GM23338 (cell line): ENCODE data around the gene CBFA2T2.

ENCODE experiments used
- CREB1 ChIP-seq: fragments of 250-450 bp; sonication (Bioruptor Pico); IDR thresholded peaks from 2 replicates; pipeline ENCODE4 v1.5.0; 2020; ENCODE audit warnings: low read depth, mild to moderate bottlenecking, moderate library complexity
- CTCF ChIP-seq, 2 experiments: fragments of 200-600 bp in 1 of 2; sonication (generic) in 1 of 2; conservative IDR thresholded peaks; 2 replicates each; pipeline versions ENCODE4 v1.5.1 to v1.6.1; 2016 to 2017; ENCODE audit warnings: antibody characterized with exemption in 2 of 2, low read depth in 2 of 2, mild to moderate bottlenecking in 2 of 2, moderate library complexity in 1 of 2
- ETS1 ChIP-seq: IDR thresholded peaks from 2 replicates; pipeline ENCODE4 v1.6.1; 2016; ENCODE audit warnings: antibody characterized with exemption
- EZH2 ChIP-seq: fragments of 200-600 bp; sonication (generic); IDR thresholded peaks from one replicate; pipeline ENCODE4 v1.8.0; 2017; ENCODE audit warnings: antibody characterized with exemption, mild to moderate bottlenecking, low read depth; ENCODE audit not compliant: unreplicated experiment
- EZH2phosphoT487 ChIP-seq: fragments of 200-600 bp; sonication (generic); IDR thresholded peaks from one replicate; pipeline ENCODE4 v1.8.1; 2018; ENCODE audit warnings: antibody characterized with exemption; ENCODE audit not compliant: unreplicated experiment
- JUNB ChIP-seq: IDR thresholded peaks from one replicate; pipeline ENCODE4 v1.6.1; 2016; ENCODE audit warnings: antibody characterized with exemption; ENCODE audit not compliant: unreplicated experiment
- NANOG ChIP-seq: IDR thresholded peaks from 2 replicates; pipeline ENCODE4 v1.6.1; 2016; ENCODE audit warnings: antibody characterized with exemption, borderline replicate concordance
- POLR2AphosphoS5 ChIP-seq: IDR thresholded peaks from 2 replicates; pipeline ENCODE4 v1.6.1; 2016; ENCODE audit warnings: antibody characterized with exemption, low read depth
- REST ChIP-seq: IDR thresholded peaks from one replicate; pipeline ENCODE4 v1.6.1; 2018; ENCODE audit warnings: antibody characterized with exemption; ENCODE audit not compliant: unreplicated experiment
- STAT1 ChIP-seq: IDR thresholded peaks from one replicate; pipeline ENCODE4 v1.6.1; 2016; ENCODE audit warnings: antibody characterized with exemption; ENCODE audit not compliant: unreplicated experiment
- ZNF114 ChIP-seq: fragments of 250-450 bp; sonication (Bioruptor Pico); IDR thresholded peaks from 2 replicates; pipeline ENCODE4 v1.5.0; 2020; ENCODE audit warnings: mild to moderate bottlenecking, moderate library complexity
- ZNF331 ChIP-seq: fragments of 250-450 bp; sonication (Bioruptor Pico); IDR thresholded peaks from 2 replicates; pipeline ENCODE4 v1.5.0; 2020; ENCODE audit warnings: low read depth, mild to moderate bottlenecking, moderate library complexity

DNA sequence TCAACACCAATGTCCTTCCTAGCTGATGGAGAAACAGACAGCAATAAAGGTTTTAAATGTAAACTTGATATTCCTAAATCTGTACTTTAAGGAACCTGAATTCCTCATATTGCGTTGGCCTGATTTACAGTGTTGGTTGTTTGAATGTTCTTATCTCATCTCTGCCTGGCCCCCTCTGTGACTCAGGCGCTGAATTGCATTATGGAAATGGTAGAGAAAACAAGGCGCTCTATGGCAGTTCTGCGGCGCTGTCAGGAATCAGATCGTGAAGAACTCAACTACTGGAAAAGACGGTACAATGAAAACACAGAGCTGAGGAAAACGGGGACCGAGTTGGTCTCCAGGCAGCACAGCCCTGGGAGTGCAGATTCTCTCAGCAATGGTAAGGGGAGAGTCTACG is 139.6 kb downstream of the CBFA2T2 start:
- TF ChIP-seq POLR2AphosphoS5 = no peak
- TF ChIP-seq CTCF (conservative IDR thresholded peaks at IDR 0.05; ENCODE audit: low read depth in 2 of 2) = no peak
- TF ChIP-seq EZH2phosphoT487 = no peak
- TF ChIP-seq EZH2 = no peak
- TF ChIP-seq CREB1 = no peak
- TF ChIP-seq REST = no peak
- no peak for TF ChIP-seq JUNB
- TF ChIP-seq ETS1 = no peak
- no peak for TF ChIP-seq STAT1
- TF ChIP-seq NANOG = no peak
- TF ChIP-seq ZNF331 (CRISPR knock-in tag) = no peak
- no peak for TF ChIP-seq ZNF114 (CRISPR knock-in tag)
